ENCODE data around the gene BLTP1. TPM values are rescaled to one million over a fixed set of nuclear protein-coding genes. Genes with fewer than 3 reads are reported as not detected.

The BLTP1 gene
- polyA plus RNA-seq, 12 donors: 39.5 to 66.9 (median 50.9) TPM; not detected in 1

- no peak for DNase-seq
Measured at GRCh38 chr4:122167369-122167768, 15.2 kb downstream of the BLTP1 start.

- no peak for DNase-seq
Measured at GRCh38 chr4:122170775-122171174, 18.6 kb downstream of the BLTP1 start.

- peak; percentile 15 for DNase-seq
Measured at GRCh38 chr4:122171323-122171722, 19.2 kb downstream of the BLTP1 start.

GRCh38 chr4:122172266-122172665 is 20.1 kb downstream of the BLTP1 start:
- no peak for DNase-seq

GRCh38 chr4:122178961-122179360 is 26.8 kb downstream of the BLTP1 start:
- no peak for DNase-seq

- no peak for DNase-seq
Measured at GRCh38 chr4:122195718-122196117, 43.6 kb downstream of the BLTP1 start.

Other genes starting within 250 kb of the BLTP1 start
- gene TRPC3, start 200.3 kb upstream of the BLTP1 start, polyA plus RNA-seq (ENCODE audit: insufficient read length in 12 of 12): 1 to 10 TPM in 4 of 12 donors, under 1 TPM in 6, not detected in 2; 0.41 to 2.1 (median 0.81) TPM
- not detected for gene ADAD1, start 226.7 kb downstream of the BLTP1 start, polyA plus RNA-seq (ENCODE audit: insufficient read length in 12 of 12)